CD4-positive, alpha-beta memory T cell (primary cell): ENCODE results near the gene PTGFRN. TPM values are rescaled to one million over a fixed set of nuclear protein-coding genes. Genes with fewer than 3 reads are reported as not detected.
A peak's percentile ranks its signal among the peaks of the same experiment; 100 is the strongest.

ENCODE experiments used
- CTCF ChIA-PET: fragments of 350-600 bp; sonication (Branson Sonifier 250); formaldehyde crosslinking; loops from one replicate; lab custom pipeline; 2021; ENCODE audit warnings: inconsistent platforms; ENCODE audit not compliant: partially characterized antibody; lab: Charles Lee
- POLR2A ChIA-PET: fragments of 350-600 bp; sonication (Branson Sonifier 250); formaldehyde crosslinking; loops from one replicate; lab custom pipeline; 2021; ENCODE audit not compliant: partially characterized antibody; lab: Charles Lee
- DNase-seq, 5 donors: peaks; one replicate each; pipeline versions ENCODE4 v3.0.0 to v3.0.0-alpha.2; 2020 to 2022; ENCODE audit warnings: mixed read lengths in 1 of 5
- H3K27ac ChIP-seq: one replicate; pipeline ENCODE4 v1.7.0; 2013; ENCODE audit warnings: low read depth, low read length
- H3K27me3 ChIP-seq: 2 replicates; pipeline ENCODE4 v1.7.0; 2013; ENCODE audit warnings: mild to moderate bottlenecking, low read length, moderate library complexity; ENCODE audit not compliant: insufficient read depth
- H3K36me3 ChIP-seq: 2 replicates; pipeline ENCODE4 v1.7.0; 2013; ENCODE audit warnings: mild to moderate bottlenecking, low read length, moderate library complexity; ENCODE audit not compliant: insufficient read depth
- H3K4me1 ChIP-seq: 2 replicates; pipeline ENCODE4 v1.7.0; 2013; ENCODE audit warnings: mild to moderate bottlenecking, low read length, moderate library complexity; ENCODE audit not compliant: insufficient read depth
- H3K4me3 ChIP-seq, 2 donors: one replicate each; pipeline ENCODE4 v1.7.0; 2013; ENCODE audit warnings: low read length in 2 of 2, mild to moderate bottlenecking in 1 of 2
- H3K9me3 ChIP-seq, 2 donors: one replicate each; pipeline ENCODE4 v1.7.0; 2013; ENCODE audit warnings: low read length in 2 of 2, control low read depth in 1 of 2; ENCODE audit not compliant: control insufficient read depth in 1 of 2
- H3K27ac Mint-ChIP-seq, 7 donors: one replicate each; pipeline ENCODE4 v1.8.0; 2020 to 2021; ENCODE audit warnings: mixed read lengths in 7 of 7, mild to moderate bottlenecking in 6 of 7, inconsistent platforms in 3 of 7, moderate library complexity in 3 of 7
- H3K27me3 Mint-ChIP-seq, 2 donors: one replicate each; pipeline ENCODE4 v1.8.0; 2020 to 2021; ENCODE audit warnings: mixed read lengths in 2 of 2
- H3K36me3 Mint-ChIP-seq, 2 donors: one replicate each; pipeline ENCODE4 v1.8.0; 2020 to 2021; ENCODE audit warnings: mixed read lengths in 2 of 2, inconsistent platforms in 1 of 2, mild to moderate bottlenecking in 1 of 2
- H3K4me1 Mint-ChIP-seq, 4 donors: one replicate each; pipeline ENCODE4 v1.8.0; 2020 to 2021; ENCODE audit warnings: mixed read lengths in 4 of 4, mild to moderate bottlenecking in 1 of 4
- H3K4me3 Mint-ChIP-seq, 8 donors: one replicate each; pipeline ENCODE4 v1.8.0; 2020 to 2021; ENCODE audit warnings: mixed read lengths in 8 of 8, mild to moderate bottlenecking in 7 of 8, moderate library complexity in 6 of 8, inconsistent platforms in 3 of 8
- H3K9me3 Mint-ChIP-seq, 8 donors: one replicate each; pipeline ENCODE4 v1.8.0; 2020 to 2021; ENCODE audit warnings: mixed read lengths in 8 of 8, mild to moderate bottlenecking in 5 of 8, inconsistent platforms in 3 of 8, moderate library complexity in 1 of 8
- intact Hi-C: fragments of 100-400 bp; cut with micrococcal nuclease; formaldehyde crosslinking; loops from one replicate; pipeline ENCODE4 v1.15.1; 2023
- polyA plus RNA-seq, 2 donors: library from polyadenylated mRNA; unstranded; fragments of 300-500 nt; fragmentation: Illumina TruSeq; gene quantifications; one replicate each; pipeline ENCODE4 v1.2.3, GENCODE V29; 2021
- total RNA-seq, 2 experiments: library from RNA; stranded (reverse); gene quantifications; one replicate each; pipeline ENCODE4 v1.2.3, GENCODE V29; 2021

The PTGFRN gene
- total and polyA plus RNA-seq, 4 experiments from 2014 or later = 0.39 to 0.55 (median 0.44) TPM; not detected in 1

DNA sequence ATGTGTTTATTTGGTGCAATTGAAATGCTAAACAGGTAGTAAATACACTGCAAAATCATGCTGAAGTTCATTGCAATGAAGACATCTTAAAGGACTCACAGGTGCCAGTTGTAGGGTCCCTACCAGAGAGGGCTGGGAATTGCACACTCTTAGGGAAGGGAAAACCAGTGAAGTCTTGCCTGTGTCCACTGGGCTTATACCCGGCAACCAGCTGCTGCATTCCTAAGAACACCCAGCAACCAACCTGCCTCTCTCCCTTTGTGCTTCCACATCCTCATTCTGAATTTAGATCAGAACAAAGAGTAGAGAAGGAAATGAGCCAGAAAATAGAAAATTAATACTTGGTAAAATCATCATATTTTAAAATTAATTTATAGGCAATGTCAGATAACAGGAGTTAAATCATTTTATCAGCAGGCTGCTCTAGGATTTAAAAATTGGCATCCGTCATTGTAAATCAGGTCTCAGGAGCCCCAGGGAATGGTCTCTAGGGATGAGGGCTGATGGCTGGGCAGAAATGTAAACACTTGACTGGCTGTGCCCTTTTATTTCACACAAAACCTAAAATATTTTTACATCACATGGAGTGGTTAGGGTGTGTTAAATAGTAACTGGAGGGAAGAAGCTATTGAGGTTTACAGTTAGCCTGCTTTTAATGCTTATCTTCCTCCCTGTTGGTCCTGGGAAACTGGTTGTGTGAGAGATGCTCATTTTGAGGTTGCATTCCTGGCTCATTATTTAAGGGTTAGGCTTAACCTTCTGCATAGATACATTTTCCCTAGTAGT, 31.3 kb downstream of the PTGFRN start:
- no peak overlapping the region for H3K4me3 Mint-ChIP-seq
- Histone ChIP-seq H3K27me3 (no peaks in the 10 kb centered on the region), H3K27ac (no peak overlapping the region), H3K9me3 (no peaks in the 10 kb centered on the region), H3K4me3 (no peak overlapping the region), H3K4me1 (peaks cover 10% of the 10 kb centered on the region), H3K36me3 (no peaks in the 10 kb centered on the region)
- H3K36me3 Mint-ChIP-seq = no peaks in the 10 kb centered on the region
- no peak overlapping the region for H3K27ac Mint-ChIP-seq
- H3K4me1 Mint-ChIP-seq = peaks cover 9 to 18% (median 14%) of the 10 kb centered on the region in 4 donors
- no peaks in the 10 kb centered on the region for H3K27me3 Mint-ChIP-seq
- ChIA-PET POLR2A (interaction anchor here (1.1 kb wide), 1 partner anchor 118 kb away, joined by 4 read pairs; no protein-coding TSS in a partner anchor), CTCF (no interaction called here)
- DNase-seq = no peak
- intact Hi-C loops = no loop called here
- peaks cover 0 to 3% (median 0%) of the 10 kb centered on the region in 8 donors for H3K9me3 Mint-ChIP-seq

DNA sequence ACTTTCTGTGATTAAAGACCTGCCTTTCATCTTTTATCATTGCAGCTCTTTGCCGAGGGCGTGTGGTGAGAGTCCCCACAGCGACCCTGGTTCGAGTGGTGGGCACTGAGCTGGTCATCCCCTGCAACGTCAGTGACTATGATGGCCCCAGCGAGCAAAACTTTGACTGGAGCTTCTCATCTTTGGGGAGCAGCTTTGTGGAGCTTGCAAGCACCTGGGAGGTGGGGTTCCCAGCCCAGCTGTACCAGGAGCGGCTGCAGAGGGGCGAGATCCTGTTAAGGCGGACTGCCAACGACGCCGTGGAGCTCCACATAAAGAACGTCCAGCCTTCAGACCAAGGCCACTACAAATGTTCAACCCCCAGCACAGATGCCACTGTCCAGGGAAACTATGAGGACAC, 32.0 kb downstream of the PTGFRN start:
- POLR2A ChIA-PET = interaction anchor here (1.1 kb wide), 1 partner anchor 117 kb away, joined by 4 read pairs; no protein-coding TSS in a partner anchor
- CTCF ChIA-PET = no interaction called here
- intact Hi-C loops = no loop called here

DNA sequence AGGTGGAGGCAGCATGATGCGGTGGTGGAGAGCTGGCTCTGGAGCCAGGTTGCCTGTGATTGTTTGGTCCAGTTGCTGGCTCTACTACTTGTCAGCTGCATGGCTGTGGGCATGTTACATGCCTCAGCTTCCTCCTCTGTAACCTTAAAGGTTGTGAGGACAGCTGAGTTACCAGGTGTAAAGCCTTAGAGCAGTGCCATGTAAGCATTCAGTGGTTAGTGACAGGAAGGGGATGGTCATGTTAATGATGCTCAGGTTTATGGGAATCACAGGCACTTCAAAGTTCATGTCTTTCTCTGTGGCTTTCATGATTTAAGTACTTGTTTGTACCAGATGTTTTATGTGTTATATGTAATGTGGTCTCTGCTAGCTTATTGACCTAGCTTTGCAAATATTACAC, 32.6 kb downstream of the PTGFRN start:
- POLR2A ChIA-PET = interaction anchor here (1.1 kb wide), 1 partner anchor 117 kb away, joined by 4 read pairs; no protein-coding TSS in a partner anchor
- peak in 4 of 5 donors; percentile 25 to 61 (median 44) for DNase-seq
- Mint-ChIP-seq H3K27me3 (no peaks in the 10 kb centered on the region), H3K36me3 (no peaks in the 10 kb centered on the region), H3K4me1 (peaks cover 9 to 18% (median 14%) of the 10 kb centered on the region in 4 donors), H3K9me3 (peaks cover 0 to 3% (median 0%) of the 10 kb centered on the region in 8 donors), H3K27ac (peak overlapping the region in 5 of 7 donors; percentile 36 to 79 (median 65)), H3K4me3 (peak overlapping the region in 1 of 8 donors; percentile 29)
- no peaks in the 10 kb centered on the region for H3K36me3 ChIP-seq
- CTCF ChIA-PET = interaction anchor here (0.7 to 1.4 kb wide), 3 partner anchors 100 to 219 kb away, joined by 3 to 4 read pairs (median 3); no protein-coding TSS in a partner anchor
- H3K9me3 ChIP-seq = no peaks in the 10 kb centered on the region
- no peak overlapping the region for H3K4me3 ChIP-seq
- H3K27me3 ChIP-seq = no peaks in the 10 kb centered on the region
- peaks cover 10% of the 10 kb centered on the region for H3K4me1 ChIP-seq
- no peak overlapping the region for H3K27ac ChIP-seq
- intact Hi-C loops = no loop called here

More for the DNA sequence above, 32.0 kb downstream of the PTGFRN start:
- H3K9me3 Mint-ChIP-seq = peaks cover 0 to 3% (median 0%) of the 10 kb centered on the region in 8 donors
- H3K27ac Mint-ChIP-seq = no peak overlapping the region
- peaks cover 9 to 18% (median 14%) of the 10 kb centered on the region in 4 donors for H3K4me1 Mint-ChIP-seq
- H3K27ac ChIP-seq = no peak overlapping the region
- H3K4me1 ChIP-seq = peaks cover 10% of the 10 kb centered on the region
- H3K36me3 Mint-ChIP-seq = no peaks in the 10 kb centered on the region
- H3K4me3 ChIP-seq = no peak overlapping the region
- no peaks in the 10 kb centered on the region for H3K9me3 ChIP-seq
- H3K36me3 ChIP-seq = no peaks in the 10 kb centered on the region
- no peaks in the 10 kb centered on the region for H3K27me3 ChIP-seq
- H3K27me3 Mint-ChIP-seq = no peaks in the 10 kb centered on the region
- DNase-seq = no peak
- no peak overlapping the region for H3K4me3 Mint-ChIP-seq

DNA sequence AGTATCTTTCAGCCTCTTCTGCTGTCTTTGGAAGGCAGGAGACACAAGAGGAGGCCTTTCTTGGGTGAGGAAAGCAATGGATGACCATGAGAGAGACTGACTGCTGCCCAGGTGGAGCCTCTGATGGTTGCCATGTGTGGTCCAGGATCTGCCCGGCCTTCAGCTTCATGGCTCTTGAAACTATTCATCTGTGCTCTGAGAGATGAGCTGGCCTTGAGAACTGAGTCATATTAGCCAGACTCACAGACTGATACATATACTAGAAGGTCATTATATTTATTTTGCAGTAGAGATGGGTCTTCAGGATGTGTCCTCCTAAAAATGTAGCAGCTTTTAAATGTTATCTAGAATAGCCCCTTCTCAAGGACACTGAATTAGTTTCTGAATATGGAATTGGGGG, 33.7 kb downstream of the PTGFRN start:
- peaks cover 0 to 3% (median 0%) of the 10 kb centered on the region in 8 donors for H3K9me3 Mint-ChIP-seq
- H3K36me3 ChIP-seq = no peaks in the 10 kb centered on the region
- no peak overlapping the region for H3K4me3 Mint-ChIP-seq
- no peak overlapping the region for H3K4me3 ChIP-seq
- no peaks in the 10 kb centered on the region for H3K9me3 ChIP-seq
- ChIA-PET CTCF (interaction anchor here (0.7 to 1.7 kb wide), 5 partner anchors 9 to 220 kb away, joined by 3 to 10 read pairs (median 3); no protein-coding TSS in a partner anchor), POLR2A (interaction anchor here (0.7 kb wide), 1 partner anchor 117 kb away, joined by 3 read pairs; the partner anchor contains the start of gene TTF2)
- H3K36me3 Mint-ChIP-seq = no peaks in the 10 kb centered on the region
- no peaks in the 10 kb centered on the region for H3K27me3 ChIP-seq
- no peaks in the 10 kb centered on the region for H3K27me3 Mint-ChIP-seq
- H3K4me1 Mint-ChIP-seq = peaks cover 9 to 18% (median 14%) of the 10 kb centered on the region in 4 donors
- peaks cover 10% of the 10 kb centered on the region for H3K4me1 ChIP-seq
- H3K27ac Mint-ChIP-seq = peak overlapping the region in 5 of 7 donors; percentile 6 to 87 (median 70)
- DNase-seq = no peak
- intact Hi-C loops = no loop called here
- H3K27ac ChIP-seq = no peak overlapping the region

DNA sequence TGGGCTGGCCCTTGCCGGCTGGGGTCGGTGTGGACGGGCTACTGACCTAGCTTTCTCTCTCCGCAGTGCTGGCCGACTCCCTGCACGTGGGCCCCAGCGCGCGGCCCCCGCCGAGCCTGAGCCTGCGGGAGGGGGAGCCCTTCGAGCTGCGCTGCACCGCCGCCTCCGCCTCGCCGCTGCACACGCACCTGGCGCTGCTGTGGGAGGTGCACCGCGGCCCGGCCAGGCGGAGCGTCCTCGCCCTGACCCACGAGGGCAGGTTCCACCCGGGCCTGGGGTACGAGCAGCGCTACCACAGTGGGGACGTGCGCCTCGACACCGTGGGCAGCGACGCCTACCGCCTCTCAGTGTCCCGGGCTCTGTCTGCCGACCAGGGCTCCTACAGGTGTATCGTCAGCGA, 34.9 kb downstream of the PTGFRN start:
- Mint-ChIP-seq H3K9me3 (peaks cover 0 to 3% (median 0%) of the 10 kb centered on the region in 8 donors), H3K36me3 (no peaks in the 10 kb centered on the region), H3K4me3 (no peak overlapping the region), H3K27me3 (no peaks in the 10 kb centered on the region), H3K27ac (no peak overlapping the region), H3K4me1 (peaks cover 9 to 18% (median 14%) of the 10 kb centered on the region in 4 donors)
- H3K36me3 ChIP-seq = no peaks in the 10 kb centered on the region
- POLR2A ChIA-PET = no interaction called here
- H3K27me3 ChIP-seq = no peaks in the 10 kb centered on the region
- no peak for DNase-seq
- no peak overlapping the region for H3K4me3 ChIP-seq
- peaks cover 10% of the 10 kb centered on the region for H3K4me1 ChIP-seq
- no peak overlapping the region for H3K27ac ChIP-seq
- intact Hi-C loops = no loop called here
- no peaks in the 10 kb centered on the region for H3K9me3 ChIP-seq
- CTCF ChIA-PET = interaction anchor here (1.7 to 2.3 kb wide), 2 partner anchors 9 to 11 kb away, joined by 10 to 11 read pairs; no protein-coding TSS in a partner anchor

DNA sequence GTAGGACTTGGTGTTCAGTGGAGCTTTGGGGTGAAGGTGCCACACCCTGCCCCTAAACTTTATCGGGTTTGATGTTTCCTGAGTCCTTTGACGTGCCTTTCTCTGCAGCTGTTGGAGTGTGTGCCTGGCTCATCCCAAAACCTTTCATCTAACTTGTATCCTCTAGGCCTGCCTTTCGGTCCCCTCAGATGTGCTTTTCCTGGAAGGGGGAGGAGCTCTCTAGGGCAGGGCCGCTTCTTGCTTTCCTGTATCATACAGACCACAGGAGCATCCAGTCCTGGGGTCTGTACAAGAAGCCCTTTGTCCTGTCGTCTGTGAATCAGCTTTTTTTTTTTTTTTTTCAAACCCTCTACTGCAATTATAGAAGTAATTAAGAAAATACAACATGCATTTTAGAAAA, 35.7 kb downstream of the PTGFRN start:
- Histone ChIP-seq H3K36me3 (no peaks in the 10 kb centered on the region), H3K27me3 (no peaks in the 10 kb centered on the region), H3K27ac (no peak overlapping the region), H3K4me3 (no peak overlapping the region), H3K9me3 (no peaks in the 10 kb centered on the region), H3K4me1 (peaks cover 10% of the 10 kb centered on the region)
- no peak for DNase-seq
- ChIA-PET CTCF (interaction anchor here (1.0 to 2.3 kb wide), 2 partner anchors 10 to 122 kb away, joined by 3 to 11 read pairs; no protein-coding TSS in a partner anchor), POLR2A (interaction anchor here (0.6 kb wide), 1 partner anchor 806 kb away, joined by 3 read pairs; no protein-coding TSS in a partner anchor)
- Mint-ChIP-seq H3K4me3 (no peak overlapping the region), H3K4me1 (peaks cover 9 to 18% (median 14%) of the 10 kb centered on the region in 4 donors), H3K27ac (peak overlapping the region in 3 of 7 donors; percentile 12 to 37 (median 32)), H3K36me3 (no peaks in the 10 kb centered on the region), H3K27me3 (no peaks in the 10 kb centered on the region), H3K9me3 (no peaks in the 10 kb centered on the region)
- intact Hi-C loops = no loop called here

DNA sequence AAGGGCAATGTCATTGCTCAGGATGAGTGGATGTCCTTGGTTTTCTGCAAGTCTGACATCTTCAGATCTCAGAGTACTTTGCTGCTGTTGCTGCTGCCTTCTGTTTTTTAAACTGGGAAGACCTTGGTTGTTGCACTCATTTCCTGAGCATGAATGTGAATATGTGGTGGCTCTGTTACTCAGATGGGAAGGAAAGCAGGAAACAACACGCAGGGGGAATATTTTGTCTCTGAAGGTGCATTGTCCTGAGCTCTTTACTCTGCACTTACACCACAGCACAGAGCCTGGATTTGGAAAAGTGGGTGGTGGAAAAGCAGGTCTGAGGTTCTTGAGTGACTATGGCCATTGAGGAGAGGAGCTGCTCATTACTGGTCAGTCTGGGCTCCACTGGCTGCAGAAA, 36.3 kb downstream of the PTGFRN start:
- Histone ChIP-seq H3K9me3 (no peaks in the 10 kb centered on the region), H3K27ac (no peak overlapping the region), H3K4me3 (no peak overlapping the region), H3K27me3 (no peaks in the 10 kb centered on the region), H3K36me3 (no peaks in the 10 kb centered on the region), H3K4me1 (peaks cover 10% of the 10 kb centered on the region)
- Mint-ChIP-seq H3K4me3 (no peak overlapping the region), H3K27me3 (no peaks in the 10 kb centered on the region), H3K9me3 (no peaks in the 10 kb centered on the region), H3K36me3 (no peaks in the 10 kb centered on the region), H3K4me1 (peaks cover 9 to 18% (median 14%) of the 10 kb centered on the region in 4 donors), H3K27ac (peak overlapping the region in 1 of 7 donors; percentile 32)
- intact Hi-C loops = no loop called here
- DNase-seq = no peak
- CTCF ChIA-PET = interaction anchor here (0.8 to 2.3 kb wide), 4 partner anchors 11 to 221 kb away, joined by 3 to 11 read pairs (median 3); no protein-coding TSS in a partner anchor
- POLR2A ChIA-PET = no interaction called here
